ENCODE results near the gene SLC25A21. TPM values are rescaled to one million over a fixed set of nuclear protein-coding genes. Genes with fewer than 3 reads are reported as not detected.
A peak's percentile ranks its signal among the peaks of the same experiment; 100 is the strongest.

Gene SLC25A21
- total and polyA plus RNA-seq, 8 donors: 0.40 to 5.4 (median 1.3) TPM; not detected in 2

GRCh38 chr14:36976571-36977023, 195.8 kb downstream of the SLC25A21 start:
- no peaks in the 10 kb centered on the region for H3K9me3 ChIP-seq
- H3K27ac ChIP-seq: no peak overlapping the region
- H3K4me1 ChIP-seq: peaks cover 0 to 11% (median 5%) of the 10 kb centered on the region in 4 donors
- intact Hi-C loops (cut with DNase I; ENCODE audit: low total_unique reads): no loop called here
- no peak overlapping the region for H3K4me3 ChIP-seq
- TF ChIP-seq CTCF (IDR thresholded peaks at IDR 0.05) (no peak), POLR2AphosphoS5 (IDR thresholded peaks at IDR 0.05) (no peak)
- DNase-seq: peak in 1 of 2 donors; percentile 30
- 75 to 83% (median 78%) methylated on average over 5 of the region's 5 CpGs for WGBS, 5 donors
- H3K27me3 ChIP-seq: no peaks in the 10 kb centered on the region
- no peaks in the 10 kb centered on the region for H3K36me3 ChIP-seq

- peak in 1 of 2 donors; percentile 6 for DNase-seq
- H3K4me3 ChIP-seq: no peak overlapping the region
These were observed 196.6 kb downstream of the SLC25A21 start for GRCh38 chr14:36975834-36976233.

GRCh38 chr14:36974985-36975384, 197.4 kb downstream of the SLC25A21 start:
- 70 to 94% (median 92%) methylated on average over 2 of the region's 2 CpGs for WGBS, 5 donors
- Histone ChIP-seq H3K9me3 (no peaks in the 10 kb centered on the region), H3K4me3 (no peak overlapping the region), H3K27me3 (no peaks in the 10 kb centered on the region), H3K27ac (no peak overlapping the region), H3K4me1 (peaks cover 0 to 11% (median 5%) of the 10 kb centered on the region in 4 donors), H3K36me3 (no peaks in the 10 kb centered on the region)
- intact Hi-C loops (cut with DNase I; ENCODE audit: low total_unique reads): no loop called here
- TF ChIP-seq POLR2A (IDR thresholded peaks at IDR 0.05) (no peak), POLR2AphosphoS5 (IDR thresholded peaks at IDR 0.05) (no peak), CTCF (IDR thresholded peaks at IDR 0.05) (no peak), EP300 (IDR thresholded peaks at IDR 0.05) (no peak)
- no peak for DNase-seq

More at GRCh38 chr14:36975834-36976233, 196.6 kb downstream of the SLC25A21 start:
- Histone ChIP-seq H3K36me3 (no peaks in the 10 kb centered on the region), H3K27ac (no peak overlapping the region), H3K4me1 (peaks cover 0 to 11% (median 5%) of the 10 kb centered on the region in 4 donors), H3K9me3 (no peaks in the 10 kb centered on the region), H3K27me3 (no peaks in the 10 kb centered on the region)
- intact Hi-C loops (cut with DNase I; ENCODE audit: low total_unique reads): no loop called here
- no peak for TF ChIP-seq POLR2A (IDR thresholded peaks at IDR 0.05)
- no peak for TF ChIP-seq EP300 (IDR thresholded peaks at IDR 0.05)
- no peak for TF ChIP-seq POLR2AphosphoS5 (IDR thresholded peaks at IDR 0.05)
- TF ChIP-seq CTCF (IDR thresholded peaks at IDR 0.05): no peak
- WGBS, 5 donors: 63 to 86% (median 76%) methylated on average over 3 of the region's 3 CpGs

GRCh38 chr14:36973806-36974442, 198.5 kb downstream of the SLC25A21 start:
- 8 to 32% (median 10%) methylated on average over 1 of the region's 1 CpG for WGBS, 5 donors
- no peaks in the 10 kb centered on the region for H3K36me3 ChIP-seq
- peak overlapping the region in 3 of 5 donors; percentile 15 to 49 (median 49) for H3K27ac ChIP-seq
- TF ChIP-seq POLR2AphosphoS5 (IDR thresholded peaks at IDR 0.05): no peak
- TF ChIP-seq POLR2A (IDR thresholded peaks at IDR 0.05): no peak
- TF ChIP-seq CTCF (IDR thresholded peaks at IDR 0.05): no peak
- no peak for TF ChIP-seq EP300 (IDR thresholded peaks at IDR 0.05)
- intact Hi-C loops (cut with DNase I; ENCODE audit: low total_unique reads): no loop called here
- no peaks in the 10 kb centered on the region for H3K9me3 ChIP-seq
- H3K4me3 ChIP-seq: no peak overlapping the region
- H3K4me1 ChIP-seq: peaks cover 0 to 11% (median 5%) of the 10 kb centered on the region in 4 donors
- H3K27me3 ChIP-seq: no peaks in the 10 kb centered on the region
- DNase-seq: no peak

Measured in stomach (tissue), 9 donors.